Measurements from ENCODE around the gene PLCH1.

- TF ChIP-seq CTCF (IDR thresholded peaks at IDR 0.05; ENCODE audit: low read depth, low read length, poor library complexity, severe bottlenecking): no peak
- TF ChIP-seq EZH2phosphoT487 (IDR thresholded peaks at IDR 0.05; ENCODE audit: borderline replicate concordance, low read length): no peak
These were observed 41.9 kb downstream of the PLCH1 start for GRCh38 chr3:155702745-155703591.
